ENCODE measurements around the gene SYT8. TPM values are rescaled to one million over a fixed set of nuclear protein-coding genes. Genes with fewer than 3 reads are reported as not detected.

The SYT8 gene
- total and polyA plus RNA-seq, 10 donors = 0.83 TPM; not detected in 9

- Histone ChIP-seq H3K4me1 (peaks cover 44 to 100% (median 91%) of the 10 kb centered on the region in 6 donors), H3K27me3 (replicated peaks in 1 of 7) (no peaks in the 10 kb centered on the region), H3K36me3 (no peaks in the 10 kb centered on the region), H3K9me3 (no peaks in the 10 kb centered on the region), H3K4me3 (peak overlapping the region in 1 of 8 donors; percentile 55), H3K27ac (peak overlapping the region; percentile 66 to 94 (median 88))
- TF ChIP-seq POLR2AphosphoS5 (IDR thresholded peaks at IDR 0.05) = no peak
- intact Hi-C loops (cut with DNase I; ENCODE audit: low total_unique reads) = no loop called here
- 64 to 74% (median 70%) methylated on average over 10 to 11 of the region's 11 CpGs for WGBS, 5 donors
- peak; percentile 83 for DNase-seq
Observed at GRCh38 chr11:1843098-1843473, 8.3 kb downstream of the SYT8 start.

GRCh38 chr11:1843796-1844195, 9.0 kb downstream of the SYT8 start:
- peaks cover 42 to 100% (median 90%) of the 10 kb centered on the region in 6 donors for H3K4me1 ChIP-seq
- H3K9me3 ChIP-seq = no peaks in the 10 kb centered on the region

GRCh38 chr11:1844221-1845094, 9.7 kb downstream of the SYT8 start:
- no peaks in the 10 kb centered on the region for H3K36me3 ChIP-seq
- no peak for TF ChIP-seq POLR2A (IDR thresholded peaks at IDR 0.05)
- peak; percentile 88 to 91 (median 90) for TF ChIP-seq POLR2AphosphoS5 (IDR thresholded peaks at IDR 0.05)
- TF ChIP-seq CTCF (IDR thresholded peaks at IDR 0.05 in 8 of 11, conservative IDR thresholded peaks at IDR 0.05 in 3 of 11) = no peak
- WGBS, 5 donors = 5 to 12% (median 8%) methylated on average over 18 to 23 of the region's 23 CpGs
- intact Hi-C loops (cut with DNase I; ENCODE audit: low total_unique reads) = no loop called here
- H3K27ac ChIP-seq = peak overlapping the region; percentile 66 to 94 (median 88)
- H3K9me3 ChIP-seq = no peaks in the 10 kb centered on the region
- peak; percentile 94 for DNase-seq
- H3K27me3 ChIP-seq (replicated peaks in 1 of 7) = no peaks in the 10 kb centered on the region
- peak overlapping the region in 4 of 8 donors; percentile 12 to 55 (median 14) for H3K4me3 ChIP-seq
- peaks cover 40 to 100% (median 88%) of the 10 kb centered on the region in 6 donors for H3K4me1 ChIP-seq

More at GRCh38 chr11:1843796-1844195, 9.0 kb downstream of the SYT8 start:
- 59 to 66% (median 63%) methylated on average over 8 of the region's 8 CpGs for WGBS, 5 donors
- Histone ChIP-seq H3K27me3 (replicated peaks in 1 of 7) (no peaks in the 10 kb centered on the region), H3K27ac (peak overlapping the region; percentile 66 to 94 (median 88)), H3K36me3 (no peaks in the 10 kb centered on the region), H3K4me3 (peak overlapping the region in 2 of 8 donors; percentile 12 to 55)
- peak; percentile 79 for DNase-seq
- intact Hi-C loops (cut with DNase I; ENCODE audit: low total_unique reads) = no loop called here
- TF ChIP-seq POLR2A (IDR thresholded peaks at IDR 0.05) = no peak
- no peak for TF ChIP-seq CTCF (IDR thresholded peaks at IDR 0.05 in 8 of 11, conservative IDR thresholded peaks at IDR 0.05 in 3 of 11)
- no peak for TF ChIP-seq POLR2AphosphoS5 (IDR thresholded peaks at IDR 0.05)

GRCh38 chr11:1845095-1845429, 10.3 kb downstream of the SYT8 start:
- 52 to 67% (median 61%) methylated on average over 1 of the region's 1 CpG for WGBS, 5 donors
- TF ChIP-seq POLR2AphosphoS5 (IDR thresholded peaks at IDR 0.05) (no peak), POLR2A (IDR thresholded peaks at IDR 0.05) (no peak), CTCF (IDR thresholded peaks at IDR 0.05 in 8 of 11, conservative IDR thresholded peaks at IDR 0.05 in 3 of 11) (no peak)
- H3K9me3 ChIP-seq = no peaks in the 10 kb centered on the region
- H3K4me3 ChIP-seq = peak overlapping the region in 1 of 8 donors; percentile 55
- intact Hi-C loops (cut with DNase I; ENCODE audit: low total_unique reads) = no loop called here
- peak overlapping the region; percentile 1 to 94 (median 88) for H3K27ac ChIP-seq
- no peaks in the 10 kb centered on the region for H3K36me3 ChIP-seq
- no peaks in the 10 kb centered on the region for H3K27me3 ChIP-seq (replicated peaks in 1 of 7)
- H3K4me1 ChIP-seq = peaks cover 39 to 100% (median 88%) of the 10 kb centered on the region in 6 donors
- no peak for DNase-seq
